ENCODE data around the gene TMEFF2.
A peak's percentile ranks its signal among the peaks of the same experiment; 100 is the strongest.
"Not testable (repeated sequence)": the region's sequence is repeated elsewhere in the genome, so short reads cannot be mapped to it uniquely, and the experiment has no call there.

Gene TMEFF2

DNA sequence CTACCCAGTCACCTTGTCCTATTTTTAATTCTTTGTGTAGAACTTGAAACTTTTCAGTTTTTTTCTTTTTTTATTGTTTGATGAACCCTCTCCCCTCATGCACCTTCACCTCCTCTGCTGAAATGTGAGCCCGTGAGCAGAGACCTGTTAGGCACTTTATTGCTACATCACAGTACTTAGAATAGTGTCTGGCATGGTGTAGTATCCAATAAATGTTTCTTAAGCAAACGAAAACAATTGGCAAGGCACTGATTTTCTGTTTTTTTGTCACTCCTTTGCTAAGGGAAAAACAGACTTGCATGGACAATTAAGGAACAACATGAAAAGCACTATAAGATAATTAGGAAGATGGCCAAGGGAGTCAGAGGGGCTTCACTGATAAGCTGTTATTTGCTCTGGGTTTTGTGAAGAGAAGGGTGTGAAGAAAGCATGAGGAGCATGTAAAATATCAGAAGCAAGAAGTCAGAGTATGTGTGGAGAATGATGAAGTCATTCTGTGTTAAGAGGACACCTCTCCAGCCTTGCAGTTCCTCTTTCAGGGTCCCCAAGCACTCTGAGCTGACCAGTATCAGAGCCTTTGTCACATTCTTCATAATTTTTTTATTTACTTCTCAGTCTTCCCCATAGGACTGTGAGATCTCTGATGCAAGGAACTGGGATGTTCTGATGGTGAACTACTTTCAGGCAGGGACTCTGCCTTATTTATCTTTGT lies 248.1 kb downstream of the TMEFF2 start:
- no peak overlapping the region for H3K27ac ChIP-seq
- no peak for DNase-seq (ENCODE audit: low read depth, low spot score)

DNA sequence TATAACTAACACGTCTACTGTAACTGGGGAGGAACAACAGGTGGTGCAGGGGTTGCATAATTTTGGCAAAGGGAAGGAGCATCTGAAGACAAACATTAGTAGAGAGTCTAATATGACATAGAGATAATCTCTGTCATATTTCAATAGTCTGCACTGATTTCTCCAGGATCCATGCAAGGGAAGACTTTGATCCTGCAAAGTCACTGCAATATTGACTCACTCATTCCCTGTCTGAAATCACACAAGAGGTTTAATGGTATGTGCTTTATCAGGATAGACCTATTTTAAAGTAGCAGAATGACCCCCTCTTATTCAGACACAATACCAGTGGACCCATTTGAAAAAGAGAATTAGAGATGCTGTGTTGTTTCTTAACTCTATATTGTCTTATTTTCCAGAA lies 249.1 kb downstream of the TMEFF2 start:
- H3K27ac ChIP-seq = no peak overlapping the region
- DNase-seq (ENCODE audit: low read depth, low spot score) = no peak

DNA sequence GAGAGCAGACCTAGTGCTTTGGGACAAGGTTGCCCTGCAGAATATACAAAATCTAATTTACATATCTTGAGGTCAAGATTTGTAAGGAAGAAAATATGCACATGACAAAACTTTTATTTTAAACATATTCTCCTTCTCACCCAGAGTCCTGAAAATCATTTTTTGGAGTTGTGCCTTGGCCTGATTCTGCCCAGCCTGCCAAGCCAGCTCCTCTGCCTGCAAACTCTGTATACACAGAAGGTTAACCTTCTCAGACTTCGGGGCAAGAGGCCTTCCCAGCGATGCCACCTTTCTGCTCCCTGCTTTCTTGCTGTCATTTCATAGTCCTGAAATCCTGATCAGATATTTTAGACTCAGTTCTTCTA lies 252.0 kb downstream of the TMEFF2 start:
- DNase-seq (ENCODE audit: low read depth, low spot score) = no peak

DNA sequence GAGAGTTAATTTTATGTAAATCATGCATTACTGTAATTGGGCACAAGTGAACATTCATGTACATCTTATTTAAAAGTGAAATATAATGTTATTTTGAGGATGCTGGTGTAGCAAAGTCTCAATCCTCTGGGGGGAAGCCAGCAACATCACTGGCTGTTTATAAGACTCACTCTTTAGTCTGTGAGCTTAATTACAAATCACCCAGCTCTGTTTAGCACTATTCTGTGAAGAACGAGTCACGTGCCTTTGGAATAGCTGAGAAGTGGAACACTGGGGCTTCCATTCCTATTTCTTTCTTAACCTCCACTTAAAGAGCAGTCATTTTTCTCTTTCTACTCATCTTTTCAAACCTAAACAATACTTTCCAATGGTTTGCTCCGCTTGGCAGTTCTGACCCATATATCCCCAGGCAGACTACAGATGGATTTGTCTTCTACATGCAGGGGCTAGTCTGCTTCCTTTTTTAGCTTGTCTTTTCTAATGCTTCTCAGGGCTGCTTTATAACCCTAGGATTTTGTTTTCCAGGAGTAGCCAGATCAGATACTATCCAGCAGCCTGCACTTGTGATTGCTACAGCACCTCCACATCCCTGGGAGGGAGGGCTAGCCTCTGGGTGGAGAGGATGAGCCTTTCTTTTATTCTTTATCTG lies 252.5 kb downstream of the TMEFF2 start:
- peak; percentile 33 for DNase-seq (ENCODE audit: low read depth, low spot score)
- peak overlapping the region; percentile 21 for H3K27ac ChIP-seq

More for the DNA sequence above, 252.0 kb downstream of the TMEFF2 start:
- peak overlapping the region; percentile 21 for H3K27ac ChIP-seq

DNA sequence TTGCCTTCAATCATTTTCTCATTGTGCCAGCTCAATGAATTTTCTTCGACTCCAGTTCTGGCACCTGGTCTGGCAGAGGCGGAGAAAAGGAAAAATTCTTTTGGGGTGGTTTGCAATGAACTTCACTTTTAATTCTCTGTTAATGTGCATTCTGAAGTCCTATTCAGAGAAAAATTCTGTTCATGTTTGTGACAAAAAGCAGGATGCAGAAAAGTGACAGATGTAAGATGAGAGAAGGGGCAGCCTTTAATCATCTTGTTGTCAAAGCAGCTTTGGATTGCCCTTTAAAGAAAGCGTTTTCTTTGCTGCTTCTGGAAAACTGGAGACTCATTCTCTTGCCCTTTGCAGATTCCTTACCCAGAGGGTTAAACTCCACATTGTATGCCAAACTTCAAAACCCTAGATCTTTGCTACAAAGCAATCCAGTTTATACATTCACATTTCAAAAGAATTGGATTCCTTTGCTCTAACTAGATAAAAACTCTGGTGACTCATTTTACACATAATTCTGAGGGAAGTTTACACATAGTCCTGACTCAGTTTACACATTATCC lies 253.3 kb downstream of the TMEFF2 start:
- no peak for DNase-seq (ENCODE audit: low read depth, low spot score)
- H3K27ac ChIP-seq = no peak overlapping the region

DNA sequence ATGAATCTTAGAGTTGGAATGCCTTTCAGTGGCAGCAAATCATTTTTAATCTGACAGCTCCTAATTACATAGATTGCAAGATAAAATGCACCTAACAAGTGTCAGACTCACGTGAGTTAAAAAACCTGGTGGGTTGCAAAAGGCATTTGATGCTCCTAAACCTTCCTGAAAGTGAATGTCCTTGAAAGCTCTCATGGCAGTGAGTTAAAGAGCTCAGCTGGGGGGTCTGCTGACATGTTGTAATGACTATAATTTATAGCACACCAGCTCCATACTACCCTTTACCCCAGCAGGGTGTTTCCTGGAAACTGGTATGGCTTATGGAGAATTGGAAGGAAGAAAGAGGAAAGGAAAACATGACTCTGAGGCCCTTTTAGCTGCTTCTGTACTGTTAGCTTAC lies 256.0 kb downstream of the TMEFF2 start:
- no peak for DNase-seq (ENCODE audit: low read depth, low spot score)
- H3K27ac ChIP-seq = no peak overlapping the region

DNA sequence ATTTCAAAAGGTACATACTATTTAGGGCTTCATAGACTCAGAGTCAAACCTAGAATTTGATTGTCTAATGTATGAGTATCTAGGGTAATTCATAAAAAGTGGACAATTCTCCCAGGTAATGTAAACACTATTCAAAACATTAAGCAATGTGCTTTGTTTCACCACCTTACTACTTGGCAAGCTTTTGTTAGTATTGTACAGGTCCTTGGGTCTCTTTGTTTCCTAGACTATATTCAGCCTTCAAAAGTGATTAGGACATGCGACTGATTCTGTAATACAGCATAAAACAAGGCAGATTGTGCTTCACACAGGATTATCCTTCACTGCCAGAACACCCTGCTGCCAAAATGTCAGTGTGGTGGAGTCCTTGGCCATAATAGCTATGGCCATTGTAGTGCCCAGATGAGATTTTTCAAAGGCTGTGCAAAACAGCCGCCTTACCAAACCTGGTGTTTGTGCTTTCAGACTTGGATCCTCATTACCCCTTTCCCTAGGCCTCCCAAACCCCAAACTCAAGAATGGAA lies 257.8 kb downstream of the TMEFF2 start:
- no peak for DNase-seq (ENCODE audit: low read depth, low spot score)
- no peak overlapping the region for H3K27ac ChIP-seq

DNA sequence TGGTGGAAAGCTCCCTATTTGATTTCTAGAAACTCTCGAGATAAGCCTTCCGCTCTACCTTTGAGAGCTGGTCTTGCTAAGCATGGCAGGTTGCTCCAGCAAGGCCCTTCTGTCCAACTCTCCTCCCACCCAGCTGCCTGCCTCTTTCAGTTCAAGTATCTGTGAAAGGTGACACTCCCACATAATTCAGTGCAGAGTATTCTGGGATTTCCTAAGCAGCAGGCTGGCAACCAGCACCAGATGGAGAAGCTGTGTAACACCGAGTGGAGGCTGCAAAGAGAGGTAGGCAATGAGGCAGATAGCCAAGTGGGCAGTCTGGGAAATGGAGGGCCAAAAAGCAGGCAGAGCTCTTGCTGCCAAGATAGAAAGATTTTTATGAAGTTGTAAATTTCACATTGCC lies 259.5 kb downstream of the TMEFF2 start:
- DNase-seq (ENCODE audit: low read depth, low spot score) = no peak
- no peak overlapping the region for H3K27ac ChIP-seq

DNA sequence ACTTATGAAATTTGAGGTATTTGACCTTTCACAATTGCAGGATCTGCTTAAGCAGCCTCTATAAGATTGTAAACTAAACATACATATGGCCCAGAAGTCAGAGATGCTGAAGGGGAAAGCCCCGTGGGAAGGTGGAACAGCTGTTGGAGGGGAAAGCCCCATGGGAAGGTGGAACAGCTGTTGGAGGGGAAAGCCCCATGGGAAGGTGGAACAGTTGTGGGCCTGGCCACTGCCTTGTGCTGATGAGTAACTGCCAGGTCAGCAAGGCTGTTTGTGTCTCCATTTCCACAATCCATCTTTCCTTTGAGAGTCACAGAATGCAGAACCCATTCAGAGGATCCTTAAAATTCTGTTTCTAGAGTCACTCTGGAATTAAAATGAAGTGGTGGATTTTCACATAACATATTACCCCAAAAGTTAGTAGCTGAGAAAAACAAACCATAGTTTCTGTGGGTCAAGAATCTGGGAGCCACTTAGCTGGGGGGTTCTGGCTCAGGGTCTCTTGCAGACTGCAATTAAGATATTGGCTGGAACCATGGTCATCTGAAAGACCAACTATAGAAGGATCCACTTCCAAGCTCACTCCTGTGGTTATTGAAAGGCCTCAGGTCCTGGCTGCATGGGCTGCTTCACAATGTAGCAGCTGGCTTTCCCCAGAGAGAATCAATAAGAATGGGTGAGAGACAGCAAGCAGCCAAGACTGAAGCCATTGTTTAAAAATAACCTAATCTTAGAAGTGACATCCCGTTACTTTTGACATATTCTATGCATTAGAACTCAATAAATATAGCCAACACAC lies 261.2 kb downstream of the TMEFF2 start:
- peak; percentile 14 for DNase-seq (ENCODE audit: low read depth, low spot score)

DNA sequence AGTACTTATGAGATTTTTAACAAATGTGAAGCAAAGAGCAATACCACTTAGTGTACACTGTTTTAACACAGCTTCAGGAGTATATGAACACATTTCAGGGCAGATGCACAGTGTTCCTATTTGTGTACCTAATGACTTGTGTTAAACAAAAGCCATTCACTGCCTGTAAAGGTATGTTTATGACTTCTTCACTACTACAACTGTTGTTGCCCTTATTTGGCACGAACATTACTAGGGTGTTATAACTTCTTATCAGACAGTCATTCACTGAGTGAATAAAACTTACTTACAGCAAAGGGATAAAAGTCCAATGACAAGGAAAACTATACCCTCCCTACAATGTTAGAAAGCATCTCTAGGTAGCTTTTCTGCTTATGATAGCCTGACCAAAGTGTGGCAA lies 262.4 kb downstream of the TMEFF2 start:
- H3K27ac ChIP-seq = no peak overlapping the region
- DNase-seq (ENCODE audit: low read depth, low spot score) = no peak

More for the DNA sequence above, 261.2 kb downstream of the TMEFF2 start:
- H3K27ac ChIP-seq = no peak overlapping the region

DNA sequence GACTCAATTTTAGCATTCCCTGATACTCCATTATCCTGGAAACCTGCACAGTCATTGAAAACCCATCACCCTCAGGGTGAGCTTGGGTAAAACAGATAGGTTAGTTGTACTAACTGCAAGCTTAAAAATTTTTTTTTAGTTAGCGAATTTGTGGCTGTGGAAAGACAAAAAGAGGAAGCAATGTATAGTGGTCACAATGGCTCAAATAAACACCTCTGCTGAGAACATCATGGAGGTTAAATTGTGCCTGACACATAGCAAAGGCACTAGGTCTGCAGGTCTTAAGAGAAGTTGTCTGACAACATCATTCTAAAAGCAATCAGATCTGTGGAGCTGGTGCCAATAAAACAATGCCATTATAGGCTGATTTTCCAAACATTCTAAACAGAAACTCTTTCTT lies 263.4 kb downstream of the TMEFF2 start:
- no peak for DNase-seq (ENCODE audit: low read depth, low spot score)
- no peak overlapping the region for H3K27ac ChIP-seq

DNA sequence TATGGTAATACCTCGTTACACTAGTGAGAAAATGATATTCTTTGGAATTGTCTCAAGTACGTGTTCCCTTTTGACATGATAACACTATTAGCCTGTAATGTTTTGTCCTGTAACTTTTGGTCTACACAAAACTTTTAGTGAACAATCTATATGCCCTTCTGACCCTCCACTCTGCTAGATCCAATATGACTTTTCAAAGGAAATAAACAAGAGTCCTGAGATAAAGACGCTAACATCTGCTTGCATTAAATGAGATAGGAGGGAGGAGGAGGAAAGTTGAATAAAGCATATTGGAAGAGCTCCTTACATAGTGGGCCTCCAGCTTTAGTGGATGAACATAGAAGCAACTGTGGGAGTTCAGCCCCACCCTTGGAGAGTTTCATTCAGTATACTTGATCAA lies 264.5 kb downstream of the TMEFF2 start:
- no peak for DNase-seq (ENCODE audit: low read depth, low spot score)
- H3K27ac ChIP-seq = no peak overlapping the region

DNA sequence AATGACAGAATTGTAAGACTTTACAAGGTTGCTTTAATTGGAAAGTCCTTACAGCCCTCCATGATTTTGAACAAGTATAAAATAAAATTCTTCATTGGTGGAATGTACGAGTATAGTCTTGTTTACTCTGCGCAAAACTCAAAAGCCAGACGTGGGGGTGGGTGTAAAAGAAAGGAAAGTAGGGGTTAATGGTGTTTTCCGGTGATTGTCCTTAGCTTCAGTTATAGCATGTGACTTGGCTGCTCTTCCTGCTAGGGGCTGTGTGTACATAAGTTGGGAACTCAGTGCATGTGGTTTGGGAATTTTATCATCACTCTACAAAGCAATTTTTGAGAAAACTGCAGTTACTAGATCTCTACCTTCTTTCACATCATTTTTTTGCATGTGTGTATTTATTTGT lies 265.4 kb downstream of the TMEFF2 start:
- no peak overlapping the region for H3K27ac ChIP-seq
- no peak for DNase-seq (ENCODE audit: low read depth, low spot score)

DNA sequence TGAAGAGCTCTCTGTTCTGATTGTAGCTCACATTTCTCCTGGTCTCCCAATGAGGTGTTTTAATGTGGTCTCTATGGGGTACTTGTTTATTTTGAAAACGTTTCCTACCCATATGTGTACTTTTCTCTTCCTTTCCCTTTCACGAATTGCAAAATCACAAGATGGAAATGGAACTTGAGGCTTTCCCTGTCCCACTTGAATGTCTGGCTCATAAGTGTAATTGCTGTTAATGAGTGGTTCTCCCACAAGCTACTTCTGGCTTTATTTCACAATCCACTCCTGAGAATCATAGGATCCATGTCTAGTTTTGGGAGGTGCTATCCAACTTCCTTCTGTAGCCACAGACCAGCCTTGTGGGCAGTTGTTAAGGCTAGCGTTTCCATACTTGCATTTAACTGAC lies 266.7 kb downstream of the TMEFF2 start:
- H3K27ac ChIP-seq = no peak overlapping the region
- no peak for DNase-seq (ENCODE audit: low read depth, low spot score)

DNA sequence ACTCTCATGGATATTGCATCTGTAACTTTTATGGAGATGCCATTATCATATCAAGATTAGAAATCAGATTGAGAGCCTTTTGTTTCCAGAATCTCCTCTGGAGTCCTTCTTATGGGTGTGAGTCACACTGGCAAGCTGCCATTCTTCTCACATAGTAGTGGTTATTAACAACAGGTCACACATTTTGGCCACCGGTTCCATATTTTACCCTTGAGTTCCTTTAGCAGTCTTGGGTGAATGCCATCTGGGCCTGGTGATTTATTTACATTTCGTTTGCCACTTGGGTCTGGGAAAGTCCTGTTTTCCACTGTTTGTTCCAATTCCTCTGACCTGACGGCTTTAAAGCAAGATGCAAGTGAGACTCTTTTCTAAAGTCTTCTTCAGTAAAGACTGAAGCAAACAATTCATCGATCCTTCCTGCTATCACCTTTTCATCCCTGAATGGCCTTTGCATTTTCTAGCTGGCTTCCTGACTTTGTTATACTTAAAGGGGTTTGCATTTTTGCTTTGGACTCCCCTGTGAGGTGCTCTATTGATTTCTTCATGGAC lies 267.3 kb downstream of the TMEFF2 start:
- no peak overlapping the region for H3K27ac ChIP-seq
- peak; percentile 34 for DNase-seq (ENCODE audit: low read depth, low spot score)

DNA sequence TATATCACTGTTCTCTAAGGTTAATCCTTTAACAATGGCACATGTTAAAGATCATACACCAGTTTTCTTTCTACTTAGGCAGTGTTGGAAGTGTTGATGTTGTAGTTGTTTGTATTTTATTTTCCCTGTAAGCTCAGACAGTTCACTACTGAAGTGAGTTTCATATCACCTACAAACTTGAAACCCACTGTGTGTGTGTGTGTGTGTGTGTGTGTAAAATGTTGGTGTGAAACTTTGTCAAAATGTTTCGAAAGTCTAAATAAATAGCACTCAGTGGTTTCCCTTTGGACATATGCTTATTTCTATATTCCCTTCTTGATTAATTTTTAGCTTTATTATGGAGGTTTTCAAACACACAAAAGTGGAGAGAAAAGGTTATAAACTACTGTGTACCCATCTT lies 268.1 kb downstream of the TMEFF2 start:
- no peak for DNase-seq (ENCODE audit: low read depth, low spot score)
- H3K27ac ChIP-seq = no peak overlapping the region

DNA sequence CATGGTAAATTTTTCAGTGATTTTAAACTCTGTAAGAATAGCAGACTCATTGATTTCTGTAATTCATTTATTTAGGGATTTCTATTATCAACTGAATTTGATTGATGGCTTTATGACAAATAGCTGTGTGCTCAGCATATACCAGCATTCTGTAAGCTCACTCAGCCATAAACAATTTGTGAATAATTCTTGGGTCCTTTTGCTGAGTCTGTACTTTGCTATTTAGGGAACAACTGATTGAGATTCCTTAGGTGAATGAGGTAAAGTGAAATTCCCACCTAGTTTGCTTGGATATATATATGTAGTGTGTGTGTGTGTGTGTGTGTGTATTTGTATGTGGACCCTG lies 271.1 kb downstream of the TMEFF2 start:
- no peak for DNase-seq (ENCODE audit: low read depth, low spot score)

DNA sequence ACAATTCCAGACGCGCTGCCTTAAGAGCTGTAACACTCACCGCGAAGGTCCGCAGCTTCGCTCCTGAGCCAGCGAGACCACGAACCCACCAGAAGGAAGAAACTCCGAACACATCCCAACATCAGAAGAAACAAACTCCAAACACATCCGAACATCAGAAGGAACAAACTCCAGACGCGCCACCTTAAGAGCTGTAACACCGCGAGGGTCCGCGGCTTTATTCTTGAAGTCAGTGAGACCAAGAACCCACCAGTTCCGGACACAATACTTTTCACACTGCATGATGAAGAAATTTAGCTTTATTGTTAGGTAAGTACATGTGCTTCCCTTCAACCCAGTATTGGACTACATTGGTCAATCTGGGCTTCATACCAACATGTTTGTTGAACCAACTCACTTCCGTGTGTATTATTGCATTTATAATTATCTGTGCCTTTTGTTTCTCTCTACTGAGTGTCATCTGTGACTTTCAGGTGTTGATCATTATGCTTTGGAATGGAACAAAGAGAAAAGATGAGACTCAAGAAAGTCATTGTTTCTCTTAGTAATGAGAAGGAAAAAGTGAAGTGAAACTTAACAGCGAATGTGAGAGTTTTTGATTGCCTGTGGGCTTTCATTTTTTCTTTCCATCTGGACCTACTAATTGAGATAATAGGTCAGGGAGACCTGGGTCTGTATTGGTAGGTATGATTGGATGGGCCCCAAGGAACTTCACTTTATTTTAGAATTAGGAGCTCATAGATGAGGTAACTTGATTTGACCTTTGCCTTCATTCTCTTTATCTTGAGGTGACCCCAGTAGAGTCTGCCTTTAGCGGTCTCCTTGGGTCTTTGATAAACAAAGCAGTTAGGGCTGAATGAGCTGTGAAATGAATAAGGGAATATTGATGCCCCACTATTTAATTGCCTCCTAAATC lies 271.7 kb downstream of the TMEFF2 start:
- no peak for DNase-seq (ENCODE audit: low read depth, low spot score)
- no peak overlapping the region for H3K27ac ChIP-seq

More for the DNA sequence above, 271.1 kb downstream of the TMEFF2 start:
- no peak overlapping the region for H3K27ac ChIP-seq

DNA sequence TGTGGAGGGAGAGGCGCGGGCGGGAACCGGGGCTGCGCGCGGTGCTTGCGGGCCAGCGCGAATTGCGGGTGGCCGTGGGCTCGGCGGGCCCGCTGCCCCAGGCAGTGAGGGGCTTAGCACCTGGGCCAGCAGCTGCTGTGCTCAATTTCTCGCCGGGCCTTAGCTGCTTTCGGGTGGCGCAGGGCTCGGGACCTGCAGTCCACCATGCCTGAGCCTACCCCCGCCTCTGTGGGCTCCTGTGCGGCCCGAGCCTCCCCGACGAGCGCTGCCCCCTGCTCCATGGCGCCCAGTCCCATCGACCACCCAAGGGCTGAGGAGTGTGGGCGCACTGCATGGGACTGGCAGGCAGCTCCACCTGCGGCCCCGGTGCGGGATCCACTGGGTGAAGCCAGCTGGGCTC lies 273.1 kb downstream of the TMEFF2 start:
- not testable (repeated sequence) for DNase-seq (ENCODE audit: low read depth, low spot score); H3K27ac ChIP-seq

DNA sequence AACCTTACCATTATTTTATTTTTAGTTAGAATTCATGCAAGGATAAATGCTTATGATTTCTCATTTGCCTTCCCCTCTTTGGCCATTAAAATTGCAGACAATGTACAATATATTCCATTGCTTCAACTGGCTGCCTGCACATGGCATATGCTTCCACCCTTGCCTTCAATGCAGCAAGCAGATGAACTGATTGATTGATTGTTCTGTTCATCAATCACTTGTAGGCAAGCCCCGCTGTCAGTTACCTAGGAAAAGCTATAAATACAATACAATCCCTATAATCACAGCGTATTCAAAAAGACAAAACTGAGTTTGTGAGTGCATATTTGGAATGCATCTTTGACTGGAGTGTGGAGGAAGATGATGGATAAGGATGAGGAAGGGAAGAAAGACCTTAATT lies 274.2 kb downstream of the TMEFF2 start:
- no peak for DNase-seq (ENCODE audit: low read depth, low spot score)

More for the DNA sequence above, 274.2 kb downstream of the TMEFF2 start:
- H3K27ac ChIP-seq = no peak overlapping the region

Data from epithelial cell of prostate (primary cell).